Stimulated activated CD8-positive, alpha-beta memory T cell treated with anti-CD3 and anti-CD28 coated beads, Interleukin-7, amount 100 ng/mL, for 1 hour (primary cell): ENCODE results near the gene DMD.

Experiments used
- DNase-seq, 2 donors: peaks; one replicate each; pipeline ENCODE4 v3.0.0-alpha.2; 2020; ENCODE audit warnings: low read depth in 2 of 2

The DMD gene

DNA sequence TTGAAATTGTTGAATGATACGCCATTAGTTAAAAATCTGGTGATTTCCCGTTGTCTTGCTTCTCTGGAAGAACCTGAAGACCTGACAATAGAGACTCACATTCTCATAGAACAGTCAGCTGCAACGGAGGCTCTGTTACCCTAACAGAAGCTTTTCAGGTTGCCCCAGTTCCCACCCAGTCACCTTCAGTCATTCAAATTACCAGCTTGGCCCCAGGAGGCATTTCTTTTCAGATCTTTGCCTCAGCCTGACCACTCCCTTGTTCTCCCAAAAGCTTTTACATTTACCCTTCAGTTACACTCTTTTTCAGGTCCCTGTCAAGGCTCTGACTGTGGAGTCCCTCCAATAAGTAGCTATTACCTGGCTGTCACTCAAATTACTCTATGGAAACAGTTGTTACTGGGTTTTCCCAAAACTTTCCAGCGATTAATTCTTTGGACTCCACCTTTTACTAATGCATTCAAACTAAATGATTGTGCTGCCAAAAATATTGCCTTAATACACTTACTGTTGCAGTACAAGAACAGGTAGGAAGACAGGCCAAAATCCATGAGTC is 1977.3 kb downstream of the DMD start:
- DNase-seq: no peak

DNA sequence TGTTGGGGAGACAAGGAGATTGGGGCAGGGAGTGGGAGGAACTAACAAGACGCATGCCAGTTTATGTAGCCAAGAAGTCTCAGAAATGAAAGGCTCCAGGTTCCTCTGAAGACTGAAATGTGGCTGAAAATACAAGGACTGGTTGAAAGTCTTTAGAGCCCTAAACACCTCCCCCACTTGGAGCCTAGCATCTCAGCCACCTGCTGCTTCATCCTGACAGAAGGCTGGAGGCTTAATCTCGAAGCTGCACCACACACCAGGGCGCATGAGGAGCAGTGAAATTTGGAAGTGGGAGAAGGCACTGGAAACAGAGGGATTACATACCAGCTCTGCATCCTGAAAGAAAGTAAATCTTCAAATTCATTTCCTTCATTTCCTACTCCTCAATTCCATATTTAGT is 1978.8 kb downstream of the DMD start:
- DNase-seq: no peak

DNA sequence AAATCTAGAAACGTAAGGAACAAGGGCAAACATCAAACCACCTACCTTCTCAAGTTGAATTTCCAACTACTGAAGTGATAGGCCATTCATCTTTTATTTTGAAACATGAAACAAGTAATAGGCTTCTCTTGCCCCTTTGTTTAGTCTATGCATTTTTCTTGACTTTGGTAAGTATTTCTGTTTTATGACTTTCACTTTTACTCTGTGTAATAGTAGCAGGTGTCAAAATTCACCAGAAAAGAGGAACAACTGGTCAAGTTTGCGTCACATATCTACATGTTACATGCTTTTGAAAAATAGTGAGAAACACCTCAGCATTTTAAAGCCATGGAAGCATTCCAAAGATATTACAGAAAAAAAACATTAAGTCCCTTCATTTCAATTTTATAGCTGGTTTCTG is 1982.4 kb downstream of the DMD start:
- DNase-seq: no peak

DNA sequence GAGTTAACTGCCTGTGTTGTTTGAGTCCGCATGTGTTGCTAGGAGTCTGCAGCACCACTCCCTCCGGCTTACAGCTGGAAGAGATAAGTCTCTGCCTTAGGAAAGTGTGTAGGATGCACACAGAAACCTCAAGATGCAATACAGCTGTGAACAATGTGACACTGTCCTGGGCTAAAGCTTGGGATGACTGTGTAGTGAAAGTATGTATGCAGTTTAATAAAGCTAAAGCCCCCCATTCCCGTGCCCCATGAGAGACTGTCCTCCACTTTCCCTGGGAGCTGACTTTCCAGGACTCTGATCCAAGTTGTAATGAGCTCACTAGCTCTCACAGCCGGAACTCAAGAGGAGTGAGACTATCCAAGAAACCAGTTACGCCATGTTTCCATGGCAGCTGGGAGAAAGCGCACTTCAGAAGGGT is 1982.9 kb downstream of the DMD start:
- DNase-seq: no peak

DNA sequence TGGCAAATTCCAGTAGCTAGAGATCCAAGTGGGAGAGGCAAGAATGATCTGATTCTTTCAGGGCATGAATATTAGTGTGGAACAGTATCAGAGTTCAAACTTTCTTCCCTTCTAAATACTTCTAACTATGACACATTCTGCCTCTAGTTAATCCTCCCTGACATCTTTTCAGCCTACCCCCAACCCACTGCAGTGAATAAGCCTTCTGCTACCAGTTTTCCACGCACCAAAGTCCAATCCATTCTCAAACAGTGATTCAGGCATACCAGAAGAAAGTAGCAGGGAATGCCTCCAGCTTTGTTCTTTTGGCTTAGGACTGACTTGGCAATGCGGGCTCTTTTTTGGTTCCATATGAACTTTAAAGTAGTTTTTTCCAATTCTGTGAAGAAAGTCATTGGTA is 1984.1 kb downstream of the DMD start:
- DNase-seq: no peak

DNA sequence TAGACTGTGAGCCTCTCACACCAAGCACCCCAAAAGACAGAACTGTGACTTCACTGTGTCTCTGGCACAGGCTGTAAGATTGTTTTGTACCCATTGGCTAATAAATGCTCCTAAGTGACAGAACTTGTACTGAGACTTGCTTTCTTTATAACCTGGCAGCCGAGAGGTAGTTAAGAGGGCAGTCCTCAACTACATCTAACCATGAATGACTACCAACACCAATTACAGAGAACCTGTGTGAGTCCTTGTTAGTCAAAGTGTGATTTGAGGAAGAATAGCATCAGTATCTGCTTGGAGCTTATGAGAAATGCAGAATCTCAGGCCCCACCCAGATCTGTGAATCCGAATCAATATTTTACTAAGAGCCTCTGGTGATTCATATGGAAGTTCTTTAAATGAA is 1985.5 kb downstream of the DMD start:
- DNase-seq: no peak

DNA sequence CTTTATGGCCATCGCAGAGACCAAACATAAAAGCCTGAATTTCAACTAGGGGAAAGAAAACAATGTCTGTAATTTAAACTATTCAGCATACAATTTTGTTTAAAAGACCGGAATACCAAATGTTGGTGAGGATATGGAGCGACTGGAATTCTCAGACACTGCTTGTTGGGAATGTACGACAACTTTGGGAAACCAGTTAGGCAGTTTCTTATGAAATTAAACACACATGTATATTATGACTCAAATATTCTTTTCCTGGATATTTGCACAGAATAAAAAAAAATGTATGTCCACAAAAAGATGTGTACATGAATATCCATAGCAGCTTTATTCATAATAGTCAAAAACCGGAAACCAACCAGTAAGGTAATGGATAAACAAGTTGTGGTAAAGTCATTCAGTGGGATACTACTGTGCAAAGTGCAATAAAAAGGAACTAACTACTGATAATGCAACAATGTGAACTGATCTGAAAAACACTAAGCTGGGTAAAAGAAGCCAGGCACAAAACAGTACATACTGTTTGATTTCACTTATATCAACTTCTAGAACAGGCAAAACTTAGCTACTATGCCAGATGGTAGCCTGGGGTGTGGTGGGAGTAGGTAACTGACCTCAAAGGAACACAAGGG is 1986.9 kb downstream of the DMD start:
- DNase-seq: no peak

DNA sequence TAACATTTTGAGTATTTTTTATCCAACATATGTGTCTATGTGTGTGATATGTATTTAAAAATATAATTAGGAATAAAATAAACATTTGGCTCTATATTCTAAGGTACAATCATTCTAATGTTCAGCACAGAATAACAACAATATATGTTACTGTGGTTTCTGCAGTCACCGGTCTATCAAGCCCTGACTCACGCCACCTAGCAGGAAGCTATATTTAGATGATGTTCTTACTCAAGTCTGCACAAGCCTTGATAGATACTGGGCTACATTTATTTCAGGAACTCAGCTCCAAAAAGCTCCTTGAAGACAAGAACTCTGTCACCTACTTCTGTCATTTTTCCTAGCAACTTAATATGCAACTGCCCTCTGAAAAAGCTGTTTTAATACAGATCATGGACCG is 1987.5 kb downstream of the DMD start:
- DNase-seq: no peak

DNA sequence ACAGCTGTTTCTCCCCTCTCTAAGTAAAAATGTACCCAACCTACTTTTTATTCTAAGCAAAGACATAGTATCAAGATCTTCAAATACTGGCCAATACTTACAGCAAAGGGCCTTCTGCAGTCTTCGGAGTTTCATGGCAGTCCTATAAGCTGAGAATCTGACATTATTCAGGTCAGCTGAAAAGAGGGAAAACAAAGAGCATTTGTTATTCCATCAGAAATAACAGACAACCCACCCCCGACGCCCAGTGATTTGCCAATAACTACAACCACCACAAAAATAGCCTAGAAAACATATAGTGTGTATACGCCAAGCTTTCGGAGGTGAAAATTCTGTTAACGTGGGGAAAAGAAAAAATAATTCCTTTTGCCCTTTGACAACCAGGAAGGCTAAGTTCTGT is 1988.4 kb downstream of the DMD start:
- DNase-seq: no peak

DNA sequence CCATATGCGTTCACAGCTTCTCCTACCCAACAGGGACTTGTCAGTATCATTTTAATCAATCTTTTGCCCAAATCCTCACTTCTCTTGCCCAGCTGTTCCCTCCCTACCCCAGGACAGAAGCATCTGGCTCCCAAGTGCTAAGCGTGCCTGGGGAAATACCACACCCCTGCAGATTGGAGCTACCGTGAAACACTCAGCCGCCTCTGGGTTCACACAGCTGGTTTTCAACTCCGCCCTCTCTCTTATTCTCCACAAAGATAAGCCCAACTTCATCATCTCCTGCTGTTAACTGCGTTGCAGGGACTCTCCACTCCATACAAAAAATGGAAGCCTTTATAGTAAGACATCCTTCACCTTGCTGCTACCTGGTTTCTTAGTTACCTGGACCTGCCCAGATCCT is 1992.2 kb downstream of the DMD start:
- DNase-seq: no peak

DNA sequence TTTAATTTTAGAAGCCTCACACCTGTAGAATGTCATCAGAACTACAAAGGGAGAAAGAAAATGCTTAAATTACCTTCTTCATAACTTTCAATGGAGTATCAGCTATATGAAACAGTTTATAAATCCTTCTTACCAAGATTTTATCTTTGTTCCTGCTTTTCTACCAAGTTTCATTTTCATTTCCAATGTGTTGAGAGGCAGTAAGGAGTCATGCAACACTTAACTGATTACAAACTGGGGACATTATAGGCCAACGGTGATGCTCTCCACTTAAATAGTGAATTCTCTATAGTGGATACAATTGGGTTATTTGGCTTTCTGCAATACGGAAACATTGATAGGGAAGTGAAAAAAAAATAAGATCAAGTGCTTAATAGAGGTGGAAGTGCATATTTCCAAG is 1994.3 kb downstream of the DMD start:
- no peak for DNase-seq

DNA sequence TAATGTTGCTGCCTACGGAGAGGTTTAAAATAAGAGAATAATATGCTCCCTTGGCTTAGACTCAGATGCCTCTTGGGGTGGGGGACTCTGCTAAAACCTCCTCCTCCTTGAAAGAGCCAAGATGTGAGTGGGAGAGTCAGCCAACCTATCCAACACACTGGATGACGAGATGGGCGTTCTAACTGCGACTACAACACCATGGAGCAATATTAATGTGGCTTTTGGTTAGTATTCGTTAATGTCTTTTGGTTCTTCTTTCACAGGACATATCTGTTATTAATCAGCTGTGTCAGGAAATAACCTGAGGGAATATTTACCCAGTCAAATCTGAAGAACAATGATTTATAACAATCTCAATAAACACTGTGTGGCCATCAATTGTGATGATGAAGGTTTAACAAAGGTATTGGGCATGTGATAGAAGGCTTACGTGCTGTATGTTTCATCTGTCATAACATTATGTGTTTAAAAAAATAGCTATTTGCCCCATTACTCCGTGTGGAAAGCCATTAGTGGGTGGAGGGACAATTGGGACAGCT is 1996.0 kb downstream of the DMD start:
- no peak for DNase-seq

DNA sequence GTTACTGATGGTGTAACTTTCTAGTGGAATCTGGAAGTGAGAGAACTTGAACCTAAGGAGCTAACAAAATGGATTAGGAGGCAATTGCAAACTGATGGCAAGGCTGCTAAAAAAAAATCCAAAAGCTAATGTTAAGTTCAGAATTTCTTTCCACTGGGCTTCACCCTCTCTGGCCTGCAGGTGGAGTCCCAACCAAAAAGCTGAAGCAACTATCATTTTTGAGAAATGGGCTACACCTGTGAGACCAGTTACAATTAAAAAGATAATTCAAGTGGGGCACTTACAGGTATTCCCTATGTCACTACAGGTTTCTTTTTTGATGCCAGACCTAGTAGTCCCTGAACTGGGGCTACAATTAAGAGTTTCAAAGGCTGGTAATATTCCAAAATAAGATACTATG is 1997.4 kb downstream of the DMD start:
- no peak for DNase-seq

DNA sequence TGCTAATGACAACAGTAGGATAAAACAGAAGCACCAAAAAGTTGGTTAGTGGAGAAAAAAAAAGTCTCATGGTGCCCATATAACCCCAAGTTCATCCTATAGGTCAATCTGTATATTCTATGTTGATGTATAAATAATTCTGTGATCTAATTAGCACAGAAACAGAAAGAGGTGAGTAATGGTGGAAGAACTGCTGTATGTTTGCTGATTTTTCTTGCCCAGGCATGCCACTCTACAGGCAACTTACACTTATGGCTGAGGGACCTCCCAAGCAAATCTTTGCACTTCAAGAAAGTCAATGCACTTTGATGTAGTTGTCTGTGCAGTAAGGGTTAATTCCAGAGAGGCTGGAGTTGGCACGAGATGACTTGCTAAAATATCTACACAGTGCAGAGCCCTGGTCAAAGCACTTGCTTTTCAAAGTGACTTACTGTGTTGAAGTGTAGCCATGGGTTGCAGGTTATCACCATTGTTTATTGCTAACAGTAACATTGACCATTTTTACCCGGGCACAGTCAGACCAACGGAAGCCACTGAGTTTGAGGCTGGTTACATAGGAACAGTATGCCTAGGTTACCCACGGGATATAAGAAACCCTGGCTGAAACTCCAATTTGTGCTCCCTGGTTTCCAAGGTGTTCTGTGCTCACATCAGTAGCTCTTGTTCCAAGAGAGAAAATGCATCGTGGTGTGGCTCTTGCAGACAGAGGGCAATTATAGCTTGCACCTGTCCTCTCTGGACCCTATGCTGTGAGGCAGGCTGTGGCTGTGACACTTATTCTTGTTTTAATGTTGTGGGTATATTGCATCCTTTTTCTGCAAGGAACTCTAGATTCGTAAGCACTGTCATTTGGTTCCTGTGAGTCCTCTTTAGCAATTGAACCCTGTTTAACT is 1998.2 kb downstream of the DMD start:
- DNase-seq: no peak

DNA sequence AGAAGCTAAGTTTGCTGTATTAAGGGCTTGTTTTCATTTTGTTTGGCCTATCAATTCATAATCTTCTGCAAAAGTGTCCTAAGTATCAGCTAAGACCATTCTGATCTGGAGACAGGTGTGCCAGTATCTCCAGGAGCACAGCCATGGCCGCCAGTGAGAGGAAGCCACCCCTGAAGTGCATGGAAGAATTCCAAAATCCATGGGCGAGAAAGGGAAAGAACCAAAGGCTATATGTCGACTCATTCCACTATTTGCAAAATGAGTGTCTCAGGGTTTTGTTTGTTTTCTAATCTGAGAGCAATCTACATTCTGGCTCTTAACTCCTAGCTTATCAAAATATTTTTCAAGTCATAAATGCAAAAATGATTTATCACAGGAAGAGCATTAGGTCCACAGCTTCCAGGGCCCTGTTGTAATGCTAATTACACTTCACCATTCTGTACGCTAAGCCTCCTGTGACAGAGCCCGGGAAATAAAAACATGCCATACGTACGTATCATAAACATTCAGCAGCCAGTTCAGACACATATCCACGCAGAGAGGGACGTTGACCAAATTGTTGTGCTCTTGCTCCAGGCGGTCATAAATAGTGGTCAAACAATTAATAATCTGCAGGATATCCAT is 2002.2 kb downstream of the DMD start:
- no peak for DNase-seq

DNA sequence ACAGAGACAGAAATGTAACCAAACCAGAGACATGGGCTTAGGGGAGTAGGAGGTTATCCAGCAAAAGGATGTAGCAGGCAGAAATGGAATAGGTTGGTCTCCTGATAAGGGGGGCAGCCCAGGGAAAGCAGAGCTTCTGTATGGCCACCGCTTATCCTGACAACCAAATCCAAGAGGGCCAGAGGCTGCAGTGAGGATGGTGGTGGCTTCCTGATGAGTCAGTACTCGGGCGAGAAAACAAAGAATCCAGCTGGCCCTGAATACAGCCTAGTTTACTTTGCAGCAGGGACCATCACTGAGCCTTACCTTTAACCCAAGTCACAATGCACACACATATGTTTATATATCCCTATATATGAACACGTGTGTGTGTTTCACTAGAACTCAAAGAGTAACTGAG is 2009.8 kb downstream of the DMD start:
- no peak for DNase-seq

DNA sequence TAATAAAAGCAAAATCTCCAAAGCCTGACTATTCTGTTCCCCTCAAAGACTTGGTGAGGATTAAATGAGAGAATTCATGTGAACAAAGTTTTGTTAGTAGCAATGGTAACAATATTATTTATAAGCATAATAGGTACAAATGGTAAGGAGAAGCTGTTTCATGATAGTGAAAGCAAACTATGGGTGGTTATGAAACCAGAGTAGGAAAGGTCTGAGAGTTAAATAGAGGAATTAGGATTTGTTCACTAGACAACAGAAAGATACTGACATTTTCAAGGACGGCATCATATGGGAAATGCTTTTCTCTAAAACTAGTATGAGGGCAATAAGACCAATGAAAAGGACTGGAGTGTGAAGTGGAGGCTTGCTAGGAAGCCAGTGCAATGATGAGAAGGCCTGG is 2010.9 kb downstream of the DMD start:
- no peak for DNase-seq

DNA sequence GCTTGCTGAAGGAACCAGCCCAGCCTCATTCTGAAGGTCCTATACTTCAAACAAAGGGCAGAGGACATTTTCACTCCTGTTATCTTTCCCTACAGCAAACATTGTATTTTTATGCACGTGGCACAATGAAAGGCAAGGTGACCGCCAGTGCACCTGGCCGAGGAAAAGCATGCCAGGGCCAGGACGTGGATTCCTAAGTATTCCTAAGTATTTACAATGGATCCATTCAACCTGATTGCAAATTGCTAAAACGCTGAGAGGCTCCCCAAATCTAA is 2011.6 kb downstream of the DMD start:
- DNase-seq: no peak

DNA sequence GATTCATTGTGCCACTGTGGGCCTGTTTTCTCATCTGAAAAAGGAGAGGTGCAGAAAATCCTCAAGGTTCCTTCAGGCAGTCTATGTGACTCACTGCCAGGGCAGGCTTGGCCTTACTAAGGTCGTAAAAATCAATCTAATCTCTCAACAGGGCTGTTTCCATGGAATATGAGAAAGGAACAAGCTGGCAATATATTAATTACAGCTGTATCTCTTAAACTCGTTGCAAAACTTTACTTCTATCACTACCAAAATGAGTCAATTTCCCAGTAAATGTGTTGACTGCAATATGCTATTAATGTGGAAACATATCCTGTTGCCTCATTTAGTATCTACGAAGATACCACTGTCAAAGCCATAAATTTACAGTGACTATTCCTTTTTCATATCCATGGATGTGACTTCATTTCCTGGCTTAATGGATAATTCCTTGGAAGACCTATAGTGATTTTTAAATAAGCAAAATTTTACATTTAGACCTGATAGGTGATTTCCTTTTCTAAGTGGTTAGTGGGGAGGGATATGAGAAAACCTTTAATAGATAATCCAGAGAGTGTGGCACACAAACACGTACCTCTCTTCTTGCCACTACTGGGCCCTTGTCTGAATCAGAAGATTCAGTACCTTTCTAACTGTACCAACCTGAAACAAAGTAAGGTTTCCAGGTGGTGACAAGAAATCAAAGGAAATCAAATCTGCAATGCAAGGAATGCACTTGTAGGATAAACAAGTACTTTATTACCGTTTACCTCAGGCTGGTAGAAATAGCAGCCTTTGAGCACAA is 2012.1 kb downstream of the DMD start:
- DNase-seq: no peak

DNA sequence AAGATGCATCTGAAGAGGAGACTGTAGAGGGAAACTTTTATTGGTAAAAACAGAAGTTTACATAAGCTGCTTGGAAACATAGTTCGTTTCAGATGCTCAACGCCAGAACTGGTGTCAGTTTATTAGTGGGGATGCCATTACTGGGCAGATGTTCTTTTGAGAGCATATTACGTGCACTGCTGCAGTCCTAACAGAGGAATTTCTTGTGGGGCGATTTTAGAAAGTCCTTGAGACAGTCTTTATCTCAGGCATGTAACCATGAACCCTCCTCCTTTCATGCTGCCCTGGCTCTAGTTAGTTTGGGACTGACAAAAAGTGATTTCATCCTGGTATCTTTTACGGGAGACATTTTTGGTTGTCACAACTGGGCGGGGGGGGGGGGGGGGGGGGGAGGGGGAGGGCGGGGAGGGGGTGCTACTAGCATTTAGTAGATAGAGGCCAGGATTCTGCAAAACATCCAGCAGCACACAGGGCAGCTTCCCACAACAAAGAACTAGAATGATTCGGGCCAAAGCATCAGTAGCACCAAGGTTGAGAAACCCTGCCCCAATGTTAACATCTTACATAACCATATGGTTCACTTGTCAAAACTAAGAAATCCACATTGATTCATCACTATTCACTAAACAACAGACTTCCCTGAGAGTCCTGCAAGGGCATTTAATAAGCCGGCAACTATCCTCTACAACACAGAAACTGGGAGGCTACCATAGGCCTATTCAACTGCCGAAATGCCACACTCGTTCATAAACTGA is 2021.0 kb downstream of the DMD start:
- no peak for DNase-seq

DNA sequence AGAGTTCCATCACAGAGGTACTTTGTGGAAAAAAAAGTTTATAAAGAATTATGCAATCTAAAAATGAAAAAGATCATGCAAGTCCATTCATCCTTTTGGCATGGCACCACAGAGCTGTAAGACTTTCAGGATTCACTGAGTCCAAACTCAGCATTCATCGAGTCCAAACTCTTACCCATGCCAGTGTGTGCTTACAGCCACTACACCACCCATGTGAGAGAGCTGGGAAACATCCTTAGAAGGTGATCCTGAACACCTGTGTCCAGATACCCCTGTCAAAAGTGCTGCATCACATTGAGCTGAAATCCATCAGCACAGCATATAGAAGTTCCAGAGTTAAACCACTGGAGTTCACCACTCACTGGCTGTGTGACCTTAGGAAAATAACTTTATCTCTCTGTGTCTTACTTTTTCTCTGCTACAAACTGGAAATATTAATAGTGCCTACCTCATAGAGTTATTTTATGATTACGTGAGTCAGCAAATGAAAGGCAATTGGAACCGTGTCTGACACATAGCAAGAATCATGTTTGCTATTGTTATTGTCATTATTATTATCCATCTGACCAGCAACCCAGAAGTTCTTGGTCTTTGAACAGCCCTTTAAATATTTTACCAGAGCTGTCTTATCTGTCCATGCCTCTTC is 2024.5 kb downstream of the DMD start:
- DNase-seq: no peak
